ENCODE results near the gene PSAP.

DNA sequence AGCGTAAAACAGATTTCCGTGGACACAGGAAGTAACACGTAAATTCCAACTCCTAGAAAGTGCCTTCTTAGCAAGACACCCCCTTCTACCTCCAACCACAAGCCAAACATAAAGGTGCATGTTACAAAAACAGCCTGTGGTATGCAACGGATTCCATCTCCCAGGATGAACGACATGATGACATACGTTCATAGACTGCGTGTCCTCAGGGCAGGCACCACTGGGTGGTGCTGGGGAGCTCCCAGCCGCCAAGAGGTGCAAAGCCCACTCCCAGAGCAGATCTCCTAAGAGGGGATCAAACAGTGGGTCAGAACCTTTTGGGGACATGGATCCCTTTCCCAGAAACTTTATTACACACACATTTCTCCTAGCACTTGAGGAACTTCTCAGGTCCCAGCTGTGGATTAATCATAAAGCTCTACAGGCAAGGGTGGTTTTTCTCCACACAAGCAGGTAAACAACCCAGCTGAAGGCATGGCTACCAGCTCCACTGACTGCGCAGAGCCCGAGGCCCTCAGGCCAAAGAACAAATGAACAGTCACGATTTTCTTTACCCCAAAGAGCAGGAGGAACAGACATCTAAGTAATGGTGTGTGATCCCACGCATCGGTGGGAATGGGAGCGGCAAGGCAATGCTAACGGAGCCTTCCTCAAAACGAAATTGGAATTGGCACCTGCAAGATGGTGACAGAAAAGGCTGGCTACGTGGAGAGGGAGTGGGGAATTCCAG is 13.8 kb downstream of the PSAP start:
- TF ChIP-seq CTBP1 (IDR thresholded peaks at IDR 0.05; ENCODE audit: borderline replicate concordance) (no peak), SP1 (IDR thresholded peaks at IDR 0.05) (no peak), SUZ12 (IDR thresholded peaks at IDR 0.05) (no peak), ZNF384 (IDR thresholded peaks at IDR 0.05) (no peak), TARDBP (IDR thresholded peaks at IDR 0.05) (no peak), L3MBTL2 (conservative IDR thresholded peaks at IDR 0.05) (no peak)
- TF ChIP-seq, protein P1, sequence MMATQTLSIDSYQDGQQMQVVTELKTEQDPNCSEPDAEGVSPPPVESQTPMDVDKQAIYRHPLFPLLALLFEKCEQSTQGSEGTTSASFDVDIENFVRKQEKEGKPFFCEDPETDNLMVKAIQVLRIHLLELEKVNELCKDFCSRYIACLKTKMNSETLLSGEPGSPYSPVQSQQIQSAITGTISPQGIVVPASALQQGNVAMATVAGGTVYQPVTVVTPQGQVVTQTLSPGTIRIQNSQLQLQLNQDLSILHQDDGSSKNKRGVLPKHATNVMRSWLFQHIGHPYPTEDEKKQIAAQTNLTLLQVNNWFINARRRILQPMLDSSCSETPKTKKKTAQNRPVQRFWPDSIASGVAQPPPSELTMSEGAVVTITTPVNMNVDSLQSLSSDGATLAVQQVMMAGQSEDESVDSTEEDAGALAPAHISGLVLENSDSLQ (IDR thresholded peaks at IDR 0.05) = no peak
